GM13976 (cell line): Measurements from ENCODE around the gene ANO9.

Experiments
- DNase-seq: peaks from one replicate; pipeline ENCODE4 v3.0.0; 2012; ENCODE audit warnings: low spot score
- CTCF ChIP-seq: IDR thresholded peaks from 2 replicates; pipeline ENCODE4 v1.5.1; 2012; ENCODE audit warnings: borderline replicate concordance, mild to moderate bottlenecking; ENCODE audit not compliant: insufficient read depth; ENCODE audit errors: extremely low read depth, missing control alignments, control extremely low read depth
- in situ Hi-C: fragments of 300-500 bp; cut with MboI; formaldehyde crosslinking; loops from one replicate; pipeline ENCODE4 v1.12.0; 2022; ENCODE audit warnings: low sequenced_read_pairs, mixed read lengths, inconsistent platforms; ENCODE audit not compliant: unreplicated experiment

ANO9 gene

GRCh38 chr11:372809-373715 lies 68.7 kb downstream of the ANO9 start:
- no peak for DNase-seq
- in situ Hi-C loops = no loop called here
- no peak for TF ChIP-seq CTCF

GRCh38 chr11:371716-372590 lies 69.9 kb downstream of the ANO9 start:
- in situ Hi-C loops = no loop called here
- TF ChIP-seq CTCF = no peak
- DNase-seq = no peak

- in situ Hi-C loops = no loop called here
- TF ChIP-seq CTCF = no peak
- no peak for DNase-seq
Observed at GRCh38 chr11:371051-371450, 70.8 kb downstream of the ANO9 start.

GRCh38 chr11:370070-370941 lies 71.5 kb downstream of the ANO9 start:
- no peak for DNase-seq
- no peak for TF ChIP-seq CTCF
- in situ Hi-C loops = no loop called here

DNA sequence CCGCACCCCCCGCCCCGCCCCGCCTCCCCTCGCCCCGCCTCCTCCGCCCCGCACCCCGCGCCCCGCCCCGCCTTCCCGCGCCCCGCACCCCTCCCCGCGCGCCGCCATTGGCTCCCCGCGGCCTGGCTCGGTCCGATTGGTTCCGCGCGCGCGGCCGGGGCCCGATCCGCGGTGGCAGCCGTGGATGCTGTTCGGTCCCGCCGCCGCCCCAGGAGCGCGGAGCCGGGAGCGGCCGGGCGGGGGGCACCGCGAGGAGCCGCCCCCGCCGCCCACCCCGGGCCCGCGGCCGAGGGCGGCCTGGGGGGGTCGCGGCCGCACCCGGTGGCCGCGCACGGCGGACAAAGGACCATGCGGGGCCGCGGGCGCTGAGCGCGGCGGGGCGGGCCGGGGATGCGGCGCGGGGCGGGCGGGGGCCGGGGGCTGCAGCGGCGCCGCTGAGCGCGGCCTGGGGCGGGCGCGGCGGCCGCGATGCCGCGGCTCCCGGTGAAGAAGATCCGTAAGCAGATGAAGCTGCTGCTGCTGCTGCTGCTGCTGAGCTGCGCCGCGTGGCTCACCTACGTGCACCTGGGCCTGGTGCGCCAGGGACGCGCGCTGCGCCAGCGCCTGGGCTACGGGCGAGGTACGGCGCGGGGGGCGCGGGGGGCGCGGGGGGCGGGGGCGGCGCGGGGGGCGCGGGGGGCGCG lies 72.3 kb downstream of the ANO9 start, which contains the start of gene B4GALNT4:
Gene B4GALNT4 (plus strand): TSS at position 164 of the 683 bp plus-strand sequence. CDS start 305 bp downstream, at position 469.
- in situ Hi-C loops = loop anchor here (10.0 kb wide), 1 partner anchor 125 kb away; no protein-coding TSS in a partner anchor
- no peak for DNase-seq
- no peak for TF ChIP-seq CTCF
